ENCODE measurements around the gene DUSP2. TPM values are rescaled to one million over a fixed set of nuclear protein-coding genes. Genes with fewer than 3 reads are reported as not detected.

The DUSP2 gene
- total and polyA plus RNA-seq, 2 donors (not counting 1 experiment from before 2014, with no cell fraction given), result 69.8 to 433 TPM

GRCh38 chr2:96123290-96123689 is 21.9 kb downstream of the DUSP2 start:
- Histone ChIP-seq H3K4me3 (ENCODE audit: control extremely low read depth in 1 of 5, extremely low read depth in 1 of 5, insufficient read depth in 1 of 5, low read depth in 2 of 5, low read length in 4 of 5) (no peak overlapping the region), H3K27ac (ENCODE audit: low read length in 2 of 2) (no peak overlapping the region), H3K4me1 (ENCODE audit: control insufficient read depth in 2 of 2, insufficient read depth in 2 of 2, low read length in 2 of 2) (peaks cover 7% of the 10 kb centered on the region in 2 donors), H3K9ac (ENCODE audit: low read length) (no peak overlapping the region), H3K79me2 (ENCODE audit: control insufficient read depth, insufficient read depth, low read length) (no peaks in the 10 kb centered on the region), H4K20me1 (ENCODE audit: control insufficient read depth, insufficient read depth, low read length, poor library complexity, severe bottlenecking) (no peaks in the 10 kb centered on the region), H3K4me2 (replicated peaks; ENCODE audit: low read depth, low read length, poor library complexity, severe bottlenecking) (no peak overlapping the region), H3K27me3 (replicated peaks in 1 of 4; ENCODE audit: control extremely low read depth in 1 of 4, control insufficient read depth in 3 of 4, insufficient read depth in 4 of 4, low read length in 3 of 4) (peaks cover 0 to 33% (median 9%) of the 10 kb centered on the region in 4 experiments), H3K36me3 (replicated peaks in 1 of 2; ENCODE audit: control extremely low read depth in 1 of 2, control insufficient read depth in 1 of 2, extremely low read depth in 1 of 2, insufficient read depth in 2 of 2, low read length in 1 of 2) (no peaks in the 10 kb centered on the region), H3K9me3 (ENCODE audit: control extremely low read depth in 1 of 3, control insufficient read depth in 2 of 3, insufficient read depth in 1 of 3, low read length in 2 of 3) (peaks cover 0 to 3% (median 0%) of the 10 kb centered on the region in 3 donors), H2AFZ (ENCODE audit: insufficient read depth, low read depth, low read length, poor library complexity, severe bottlenecking) (no peak overlapping the region)
- DNase-seq, result no peak
- no peak for ATAC-seq (ENCODE audit: low read depth)
- Mint-ChIP-seq H3K4me1 (peaks cover 11% of the 10 kb centered on the region), H3K27ac (no peak overlapping the region), H3K9me3 (ENCODE audit: insufficient read depth) (no peaks in the 10 kb centered on the region), H3K4me3 (no peak overlapping the region), H3K27me3 (peaks cover 27% of the 10 kb centered on the region)
- ChIA-PET POLR2A (no interaction called here), CTCF (interaction anchor here (0.9 kb wide), 1 partner anchor 16 kb away, joined by 4 read pairs; no protein-coding TSS in a partner anchor)
- WGBS (ENCODE audit: insufficient coverage), result no CpG with 5 or more reads among the region's 1 CpG
- TF ChIP-seq EZH2 (IDR thresholded peaks at IDR 0.05; ENCODE audit: borderline replicate concordance, insufficient read depth, low read depth, low read length, poor library complexity, severe bottlenecking), result no peak
- TF ChIP-seq CTCF (IDR thresholded peaks at IDR 0.05), result no peak
- intact Hi-C loops (cut with micrococcal nuclease), result no loop called here

GRCh38 chr2:96122391-96122790 is 22.8 kb downstream of the DUSP2 start:
- TF ChIP-seq EZH2 (IDR thresholded peaks at IDR 0.05; ENCODE audit: borderline replicate concordance, insufficient read depth, low read depth, low read length, poor library complexity, severe bottlenecking), result no peak
- Mint-ChIP-seq H3K27ac (no peak overlapping the region), H3K4me1 (peaks cover 17% of the 10 kb centered on the region), H3K27me3 (peaks cover 27% of the 10 kb centered on the region), H3K4me3 (no peak overlapping the region), H3K9me3 (ENCODE audit: insufficient read depth) (no peaks in the 10 kb centered on the region)
- Histone ChIP-seq H3K4me1 (ENCODE audit: control insufficient read depth in 2 of 2, insufficient read depth in 2 of 2, low read length in 2 of 2) (peaks cover 10 to 11% of the 10 kb centered on the region in 2 donors), H3K4me2 (replicated peaks; ENCODE audit: low read depth, low read length, poor library complexity, severe bottlenecking) (no peak overlapping the region), H3K27me3 (replicated peaks in 1 of 4; ENCODE audit: control extremely low read depth in 1 of 4, control insufficient read depth in 3 of 4, insufficient read depth in 4 of 4, low read length in 3 of 4) (peaks cover 0 to 42% (median 11%) of the 10 kb centered on the region in 4 experiments), H3K9me3 (ENCODE audit: control extremely low read depth in 1 of 3, control insufficient read depth in 2 of 3, insufficient read depth in 1 of 3, low read length in 2 of 3) (peaks cover 0 to 3% (median 0%) of the 10 kb centered on the region in 3 donors), H3K36me3 (replicated peaks in 1 of 2; ENCODE audit: control extremely low read depth in 1 of 2, control insufficient read depth in 1 of 2, extremely low read depth in 1 of 2, insufficient read depth in 2 of 2, low read length in 1 of 2) (no peaks in the 10 kb centered on the region), H4K20me1 (ENCODE audit: control insufficient read depth, insufficient read depth, low read length, poor library complexity, severe bottlenecking) (no peaks in the 10 kb centered on the region), H3K79me2 (ENCODE audit: control insufficient read depth, insufficient read depth, low read length) (no peaks in the 10 kb centered on the region), H2AFZ (ENCODE audit: insufficient read depth, low read depth, low read length, poor library complexity, severe bottlenecking) (no peak overlapping the region), H3K9ac (ENCODE audit: low read length) (no peak overlapping the region), H3K4me3 (ENCODE audit: control extremely low read depth in 1 of 5, extremely low read depth in 1 of 5, insufficient read depth in 1 of 5, low read depth in 2 of 5, low read length in 4 of 5) (no peak overlapping the region), H3K27ac (ENCODE audit: low read length in 2 of 2) (no peak overlapping the region)
- ChIA-PET POLR2A (no interaction called here), CTCF (no interaction called here)
- DNase-seq, result no peak
- ATAC-seq (ENCODE audit: low read depth), result no peak
- 99% methylated on average over 5 of the region's 5 CpGs for WGBS (ENCODE audit: insufficient coverage)
- intact Hi-C loops (cut with micrococcal nuclease), result no loop called here

Data from B cell (primary cell).